22Rv1 (cell line): ENCODE data around the gene NAA20.

Experiments
- ZFX ChIP-seq: fragments of 450-650 bp; IDR thresholded peaks from 2 replicates; pipeline ENCODE4 v1.6.1; 2017; ENCODE audit warnings: antibody characterized with exemption, borderline replicate concordance
- TF ChIP-seq, protein P1 (sequence below): fragments of 450-650 bp; IDR thresholded peaks from 2 replicates; pipeline ENCODE4 v1.5.1; 2017; ENCODE audit warnings: mild to moderate bottlenecking

DNA sequence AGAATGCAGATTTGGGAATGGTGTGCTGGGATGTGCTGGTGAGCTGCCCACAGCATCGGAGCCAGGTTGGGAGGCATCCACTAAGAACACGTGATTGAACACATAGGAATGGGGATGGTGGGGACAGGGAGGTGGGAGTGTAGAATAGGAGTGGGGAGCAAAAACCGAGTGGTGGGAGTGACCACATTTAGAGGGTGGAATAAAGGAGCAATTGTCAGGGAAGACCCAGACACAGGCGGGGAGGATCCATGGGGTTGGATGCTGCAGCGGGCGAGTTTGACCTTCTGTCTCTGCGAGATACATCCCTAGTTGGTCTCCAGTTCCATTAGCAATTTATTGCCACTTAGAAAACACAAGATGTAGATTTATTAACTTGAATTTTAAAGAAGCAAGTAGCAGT lies 4.7 kb downstream of the NAA20 start:
- TF ChIP-seq, protein P1, sequence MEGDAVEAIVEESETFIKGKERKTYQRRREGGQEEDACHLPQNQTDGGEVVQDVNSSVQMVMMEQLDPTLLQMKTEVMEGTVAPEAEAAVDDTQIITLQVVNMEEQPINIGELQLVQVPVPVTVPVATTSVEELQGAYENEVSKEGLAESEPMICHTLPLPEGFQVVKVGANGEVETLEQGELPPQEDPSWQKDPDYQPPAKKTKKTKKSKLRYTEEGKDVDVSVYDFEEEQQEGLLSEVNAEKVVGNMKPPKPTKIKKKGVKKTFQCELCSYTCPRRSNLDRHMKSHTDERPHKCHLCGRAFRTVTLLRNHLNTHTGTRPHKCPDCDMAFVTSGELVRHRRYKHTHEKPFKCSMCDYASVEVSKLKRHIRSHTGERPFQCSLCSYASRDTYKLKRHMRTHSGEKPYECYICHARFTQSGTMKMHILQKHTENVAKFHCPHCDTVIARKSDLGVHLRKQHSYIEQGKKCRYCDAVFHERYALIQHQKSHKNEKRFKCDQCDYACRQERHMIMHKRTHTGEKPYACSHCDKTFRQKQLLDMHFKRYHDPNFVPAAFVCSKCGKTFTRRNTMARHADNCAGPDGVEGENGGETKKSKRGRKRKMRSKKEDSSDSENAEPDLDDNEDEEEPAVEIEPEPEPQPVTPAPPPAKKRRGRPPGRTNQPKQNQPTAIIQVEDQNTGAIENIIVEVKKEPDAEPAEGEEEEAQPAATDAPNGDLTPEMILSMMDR, result no peak
- no peak for TF ChIP-seq ZFX
